GM19025 (cell line): ENCODE data around the gene GJB1.

Experiments used
- ATAC-seq: cut with Tn5 transposase; IDR thresholded peaks from one replicate; pipeline ENCODE4 v1.9.1; 2021; ENCODE audit warnings: mild to moderate bottlenecking, low read depth, moderate library complexity; ENCODE audit not compliant: unreplicated experiment

The GJB1 gene

GRCh38 chrX:71214604-71215337 is 8.3 kb upstream of the GJB1 start:
- no peak for ATAC-seq

DNA sequence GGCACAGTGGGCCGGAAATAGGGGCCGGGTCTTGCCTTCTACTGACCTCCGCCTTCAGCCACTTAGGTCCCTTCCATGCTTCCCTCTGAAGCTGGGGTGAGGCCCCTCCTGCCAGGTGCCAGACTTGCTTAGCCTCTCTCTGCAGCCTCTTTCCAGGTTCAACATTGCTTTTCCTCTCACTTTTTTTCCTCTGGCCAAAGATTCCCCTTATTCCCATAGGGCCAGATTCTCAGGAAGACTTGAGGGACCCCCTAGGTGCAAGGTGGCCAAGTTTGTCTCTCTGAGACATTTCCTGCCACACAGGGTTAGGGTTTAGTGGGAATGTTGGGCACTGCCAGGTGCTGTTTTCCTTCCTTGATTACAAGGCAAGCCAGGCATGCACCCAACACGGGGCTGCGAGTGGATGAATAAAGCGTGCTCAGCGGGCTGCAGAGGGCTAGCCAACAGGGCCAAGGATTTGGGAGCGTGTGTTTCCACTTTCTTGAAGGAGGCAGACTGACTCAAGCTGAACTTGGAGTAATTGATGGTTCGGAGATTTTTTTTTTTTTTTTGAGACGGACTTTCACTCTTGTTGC is 7.6 kb upstream of the GJB1 start:
- ATAC-seq = no peak

GRCh38 chrX:71216485-71216884 is 6.5 kb upstream of the GJB1 start:
- ATAC-seq = no peak

DNA sequence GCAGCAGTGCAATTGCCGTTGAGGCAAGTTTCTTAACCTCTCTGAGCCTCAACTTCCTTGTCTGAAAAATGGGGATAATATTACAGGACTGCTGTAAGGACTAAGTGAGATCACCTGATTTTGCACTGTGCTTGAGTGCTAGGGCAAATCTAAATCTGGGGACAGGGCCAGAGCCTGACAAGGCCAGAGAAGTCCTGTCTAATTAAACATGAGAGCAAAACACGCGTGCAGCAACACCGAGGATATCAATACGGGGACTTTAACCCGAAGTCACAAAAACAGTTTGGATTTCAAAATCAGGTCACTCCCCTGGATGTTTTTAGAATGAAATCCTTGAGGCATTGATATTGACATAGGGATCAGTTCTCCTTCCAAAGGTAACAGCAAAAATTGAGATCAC is 5.7 kb upstream of the GJB1 start:
- ATAC-seq = no peak

DNA sequence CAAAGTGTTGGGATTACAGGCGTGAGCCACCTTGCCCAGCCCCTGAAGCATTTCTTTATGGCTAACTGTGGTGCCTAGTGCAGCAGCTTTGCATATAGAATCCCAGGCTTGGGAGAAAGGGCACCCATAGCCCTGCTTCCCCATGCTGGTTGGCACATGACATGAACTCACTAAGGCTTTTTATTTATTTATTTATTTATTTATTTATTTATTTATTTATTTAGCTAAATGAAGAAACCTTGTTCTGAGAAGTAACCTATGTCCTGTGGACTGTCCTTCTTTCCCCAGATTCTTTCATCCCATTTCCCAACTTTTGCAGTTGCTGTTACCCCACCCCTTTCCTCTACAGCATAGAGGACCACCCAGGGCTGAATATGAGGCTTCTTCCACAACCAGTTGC is 1.9 kb upstream of the GJB1 start:
- ATAC-seq = no peak

- ATAC-seq = no peak
Measured at GRCh38 chrX:71224098-71224708, 1.2 kb downstream of the GJB1 start.

GRCh38 chrX:71225009-71225408 is 2.0 kb downstream of the GJB1 start:
- no peak for ATAC-seq

DNA sequence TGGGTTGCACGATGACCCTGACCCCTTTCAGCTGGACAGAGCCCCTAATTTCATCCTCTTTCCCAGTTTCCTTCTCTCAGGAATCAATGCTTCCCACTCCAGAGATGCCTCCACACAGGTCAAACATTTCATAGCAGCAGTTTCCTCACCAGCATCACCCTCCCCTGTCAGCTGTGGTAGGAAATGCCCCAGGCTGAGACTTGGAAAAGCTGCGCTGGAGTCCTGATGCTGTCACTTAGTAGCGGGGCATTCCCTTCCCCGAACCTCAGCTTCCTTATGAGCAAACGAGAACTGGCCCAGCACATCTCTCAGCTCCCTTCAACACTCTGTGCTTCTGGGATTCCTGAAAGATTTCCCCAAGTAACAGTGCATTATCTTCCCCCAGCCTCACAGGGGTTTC is 2.7 kb downstream of the GJB1 start:
- no peak for ATAC-seq

DNA sequence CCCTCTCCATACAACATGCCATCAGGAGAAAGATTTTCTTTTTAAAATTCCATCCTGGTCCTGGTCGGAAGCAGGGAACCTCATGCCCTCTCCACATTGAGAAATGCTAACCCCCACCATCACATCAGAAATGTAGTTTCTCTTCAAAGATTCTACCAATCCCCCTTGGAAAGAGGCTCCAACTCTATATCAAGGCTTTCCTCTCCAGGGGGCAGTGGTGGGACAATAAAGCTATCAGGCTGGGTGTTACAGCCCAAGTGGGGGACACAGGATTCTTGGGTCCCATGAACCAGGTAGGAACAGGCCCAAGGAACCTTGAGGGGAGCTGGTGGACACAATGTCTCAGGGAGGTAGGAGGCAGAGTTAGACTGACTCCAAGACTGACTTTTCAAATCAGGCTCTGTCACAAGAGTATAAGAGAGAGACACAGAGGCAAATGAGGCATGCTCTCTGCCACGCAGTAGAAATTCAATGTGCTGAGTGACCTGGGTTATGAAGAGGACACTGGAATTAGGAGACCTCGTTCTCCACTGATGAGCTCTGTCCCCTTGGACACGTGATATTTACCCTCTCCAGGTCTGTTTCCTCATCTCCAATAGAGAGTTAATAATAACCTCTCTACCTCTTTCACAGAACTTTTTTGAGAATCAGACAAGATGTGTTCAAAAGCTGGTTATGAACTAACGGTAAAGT is 4.5 kb downstream of the GJB1 start:
- no peak for ATAC-seq

DNA sequence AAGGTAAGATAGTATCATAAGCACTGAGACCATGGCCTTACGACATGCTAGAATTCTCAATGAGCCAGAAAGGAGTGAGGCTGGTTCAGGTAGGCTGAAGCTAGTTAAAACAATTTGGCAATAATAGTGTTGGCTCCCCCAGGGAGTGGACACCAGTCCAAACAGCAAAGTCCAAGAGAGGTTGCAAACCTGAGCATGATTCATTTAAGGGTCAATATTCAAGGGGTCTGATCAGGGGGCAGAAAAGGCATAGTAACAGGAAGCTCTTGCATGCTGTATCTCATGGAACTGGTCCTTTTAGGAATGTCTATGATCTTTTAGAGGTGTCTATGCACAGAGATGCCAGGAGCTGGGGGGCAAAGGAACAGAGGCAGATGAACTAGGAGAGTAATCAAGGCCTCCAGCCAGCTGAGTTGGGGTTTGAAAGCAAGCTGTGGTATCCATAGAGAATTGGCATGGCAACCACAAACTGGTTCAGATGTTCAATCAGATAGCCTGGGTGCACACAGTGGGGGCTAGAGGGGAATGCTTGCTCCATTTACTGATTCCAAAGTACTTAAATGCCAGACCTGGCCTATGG is 5.1 kb downstream of the GJB1 start:
- no peak for ATAC-seq

GRCh38 chrX:71235482-71235881 is 12.5 kb downstream of the GJB1 start:
- ATAC-seq = no peak

- ATAC-seq = no peak
Measured at GRCh38 chrX:71236836-71237235, 13.8 kb downstream of the GJB1 start.

DNA sequence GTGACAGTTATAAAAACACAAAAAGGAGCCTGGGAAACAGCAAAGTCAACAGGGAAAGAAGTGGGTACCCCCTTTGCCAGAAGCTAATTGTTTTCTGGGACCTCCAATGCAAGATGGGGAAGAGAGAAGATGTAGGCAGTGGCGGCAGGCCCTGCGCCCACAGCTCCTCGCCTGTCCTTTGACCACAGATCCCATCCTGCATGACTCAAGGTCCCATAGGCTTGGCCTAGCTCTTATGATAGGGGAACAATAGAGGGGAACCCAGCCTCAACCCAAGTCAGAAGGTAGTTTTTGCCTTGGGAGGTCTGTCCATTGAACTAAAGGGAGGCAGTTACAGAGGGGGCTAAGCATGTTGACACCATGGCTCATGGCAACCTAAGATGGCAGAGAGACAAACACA is 16.8 kb downstream of the GJB1 start:
- ATAC-seq = no peak

- no peak for ATAC-seq
Measured at GRCh38 chrX:71241301-71241700, 18.3 kb downstream of the GJB1 start.

- no peak for ATAC-seq
Measured at GRCh38 chrX:71244359-71245128, 21.5 kb downstream of the GJB1 start.

GRCh38 chrX:71245159-71245558 is 22.1 kb downstream of the GJB1 start:
- ATAC-seq = no peak

DNA sequence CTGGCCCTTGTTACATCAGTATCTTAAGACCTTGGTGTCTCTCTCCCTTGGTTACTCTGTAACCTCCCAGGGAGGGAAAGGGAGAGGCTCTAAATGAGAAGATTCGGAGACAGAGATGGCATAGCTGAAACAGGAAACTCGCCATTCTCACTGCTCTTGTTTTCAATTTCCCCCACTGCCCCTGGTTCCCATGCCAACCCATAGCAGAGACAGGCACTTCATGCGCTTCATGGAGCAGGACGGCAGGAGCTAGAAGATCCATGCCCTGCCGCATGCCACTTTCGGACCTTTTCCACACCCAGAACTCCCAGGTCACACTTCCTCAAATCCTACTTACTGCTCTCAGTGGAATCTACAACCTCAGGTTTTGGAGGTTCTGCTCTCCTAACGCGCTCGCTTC is 27.8 kb downstream of the GJB1 start:
- no peak for ATAC-seq

DNA sequence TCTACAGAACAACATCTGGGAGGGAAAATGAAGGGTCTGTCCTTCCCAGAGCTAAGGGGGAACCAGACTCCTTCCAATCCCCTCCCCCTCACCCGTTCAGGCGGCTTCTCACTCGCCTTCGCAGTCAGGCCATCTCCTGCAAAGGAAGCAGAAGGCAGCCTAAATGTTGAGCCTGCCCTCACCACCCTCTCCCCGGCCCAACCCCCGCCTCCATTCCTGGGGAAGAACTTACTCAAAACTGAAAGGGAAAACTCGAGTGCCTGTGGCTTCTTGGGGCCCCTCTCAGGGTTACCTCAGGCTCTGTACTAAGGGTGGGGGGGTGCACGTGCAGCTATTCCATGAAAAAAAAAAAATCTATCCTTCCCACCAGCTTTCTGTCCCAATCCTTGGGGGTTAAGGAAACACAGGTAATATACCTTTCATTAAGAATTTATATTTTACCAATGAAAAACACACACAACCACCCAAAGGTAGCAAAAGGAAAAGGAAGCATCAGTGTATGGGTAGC is 28.5 kb downstream of the GJB1 start:
- ATAC-seq = no peak

GRCh38 chrX:71252221-71252620 is 29.2 kb downstream of the GJB1 start:
- no peak for ATAC-seq
